ENCODE measurements around the gene GRIN3B. TPM values are rescaled to one million over a fixed set of nuclear protein-coding genes. Genes with fewer than 3 reads are reported as not detected.

The GRIN3B gene
- total and polyA plus RNA-seq, 2 of the 8 experiments (the other 6 are each of a cell fraction or from before 2014, with no cell fraction given) = 0.45 to 1.0 TPM

GRCh38 chr19:960601-960938 is 39.6 kb upstream of the GRIN3B start (continued):
- no peak for TF ChIP-seq FOSL1 (IDR thresholded peaks at IDR 0.05; ENCODE audit: insufficient read depth, low read depth, low read length)
- no peak for TF ChIP-seq EGR1 (IDR thresholded peaks at IDR 0.05; ENCODE audit: borderline replicate concordance, low read depth, low read length)
- no peak for TF ChIP-seq RFX5 (IDR thresholded peaks at IDR 0.05; ENCODE audit: borderline replicate concordance, low read depth, low read length)
- no peak for TF ChIP-seq CEBPB (IDR thresholded peaks at IDR 0.05; ENCODE audit: low read depth, low read length)
- no peak for TF ChIP-seq RNF2 (IDR thresholded peaks at IDR 0.05; ENCODE audit: borderline replicate concordance, low read depth, low read length, missing control alignments, poor library complexity, severe bottlenecking)

Data from H1 (cell line).